GM12874 (cell line): ENCODE measurements around the gene APOBEC2.

Experiments used
- CTCF ChIP-seq: IDR thresholded peaks from 2 replicates; pipeline ENCODE4 v1.5.1; 2011; ENCODE audit warnings: low read depth, mild to moderate bottlenecking, control low read depth, low read length, moderate library complexity; ENCODE audit not compliant: insufficient read depth

Gene APOBEC2

DNA sequence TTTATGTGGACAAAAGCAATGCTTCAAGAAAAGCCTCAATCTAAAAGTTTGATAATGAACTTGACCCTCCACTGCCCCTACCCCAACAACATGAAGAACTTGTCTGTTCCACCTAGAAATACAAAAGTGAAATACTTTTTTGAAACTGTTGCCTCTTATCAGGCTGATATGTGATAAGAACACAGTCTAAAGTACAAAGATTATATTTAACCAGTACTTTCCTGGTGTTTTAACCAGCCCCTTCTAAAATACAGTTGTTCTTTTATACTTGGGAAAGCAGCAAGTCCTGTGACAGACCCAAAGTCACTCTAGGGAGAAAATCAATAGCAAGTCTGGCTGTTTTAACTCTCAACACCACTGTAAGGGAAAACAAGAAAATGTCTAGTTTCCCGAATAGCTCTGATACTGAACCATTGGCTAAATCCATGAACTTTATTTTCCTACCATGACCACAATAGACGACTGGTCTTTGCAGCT lies 12.6 kb downstream of the APOBEC2 start:
- no peak for TF ChIP-seq CTCF

DNA sequence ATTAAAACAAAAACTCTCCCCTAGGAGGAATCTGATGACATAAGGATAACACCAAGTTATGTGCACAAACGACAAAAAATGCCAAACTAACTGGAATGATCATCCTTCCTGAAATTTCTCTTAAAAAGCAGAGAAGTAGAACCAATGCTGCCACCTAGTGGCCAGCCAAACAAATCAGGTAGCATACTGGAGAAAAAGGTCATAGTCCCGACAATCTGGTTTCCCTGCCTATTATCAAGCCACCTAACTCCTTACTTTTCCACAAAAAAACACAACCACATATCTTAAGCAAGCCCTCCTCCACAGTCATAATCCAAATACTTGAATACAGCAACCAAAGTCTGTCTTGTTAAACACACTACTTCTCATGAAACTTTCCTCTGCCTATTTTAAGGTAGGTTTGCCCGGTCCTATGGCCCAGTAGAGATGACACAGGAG lies 13.9 kb downstream of the APOBEC2 start:
- TF ChIP-seq CTCF, result peak; percentile 78

GRCh38 chr6:41071501-41071922 lies 18.5 kb downstream of the APOBEC2 start:
- no peak for TF ChIP-seq CTCF

DNA sequence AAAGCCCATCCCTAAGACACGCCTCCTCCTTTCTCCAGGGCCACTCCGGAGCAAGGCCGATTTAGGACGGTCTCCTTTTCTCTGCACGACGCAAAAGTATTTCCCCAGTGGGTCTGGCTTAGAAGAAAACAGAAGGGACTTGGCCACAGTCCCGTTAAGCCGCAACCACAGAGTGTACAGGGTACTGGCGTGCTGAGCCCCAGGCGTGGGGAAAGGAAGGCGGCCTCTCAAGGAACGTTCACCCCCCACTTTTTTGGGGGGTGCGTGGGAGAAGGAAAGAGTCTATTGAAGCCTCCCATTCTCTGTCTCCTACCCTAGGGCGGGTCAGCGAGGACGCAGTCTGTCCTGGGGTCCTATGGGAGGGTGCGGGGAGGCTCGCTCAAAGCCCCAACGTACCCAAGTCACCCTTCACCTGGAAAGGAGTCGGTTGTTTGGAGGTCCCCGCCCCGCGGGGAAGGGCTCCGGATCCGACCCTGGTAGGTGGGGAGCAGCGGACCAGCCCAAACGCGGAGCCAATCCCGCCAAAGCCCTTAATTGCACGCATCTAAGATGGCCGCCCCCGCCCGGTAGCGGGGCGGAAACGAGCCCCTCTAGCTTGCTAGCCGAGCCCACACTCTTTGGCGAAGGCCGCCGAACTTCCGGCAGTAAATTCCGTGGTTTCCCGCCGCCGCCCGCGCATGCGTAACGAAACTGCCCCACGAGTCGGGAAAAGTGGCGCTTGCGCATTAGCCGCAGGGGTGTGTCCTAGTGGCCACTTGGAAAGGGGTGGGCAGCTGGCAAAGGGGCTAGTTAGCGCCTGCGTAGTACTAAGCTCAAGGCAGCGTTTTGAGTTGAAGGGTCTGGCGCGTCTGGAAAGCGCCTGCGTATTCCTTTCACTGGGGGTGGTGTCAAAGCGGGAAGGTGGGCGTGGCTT lies 19.2 kb downstream of the APOBEC2 start, which contains the start of gene OARD1:
OARD1 (minus strand) TSS at position 434 of the 913 bp plus-strand sequence. CDS start 722 bp downstream, outside the sequence.
- no peak for TF ChIP-seq CTCF

GRCh38 chr6:41072836-41073202 lies 19.8 kb downstream of the APOBEC2 start, which contains the start of gene NFYA:
Gene NFYA (plus strand): TSS chr6:41072974. CDS start chr6:41079090, 6,116 bp downstream.
- TF ChIP-seq CTCF, result no peak

- peak; percentile 43 for TF ChIP-seq CTCF
Measured at GRCh38 chr6:41073203-41073967, 20.4 kb downstream of the APOBEC2 start.
